8988T (cell line): ENCODE results near the gene CACNA2D1.

Experiments
- DNase-seq: peaks from one replicate; pipeline ENCODE4 v3.0.0; 2011

CACNA2D1 gene

DNA sequence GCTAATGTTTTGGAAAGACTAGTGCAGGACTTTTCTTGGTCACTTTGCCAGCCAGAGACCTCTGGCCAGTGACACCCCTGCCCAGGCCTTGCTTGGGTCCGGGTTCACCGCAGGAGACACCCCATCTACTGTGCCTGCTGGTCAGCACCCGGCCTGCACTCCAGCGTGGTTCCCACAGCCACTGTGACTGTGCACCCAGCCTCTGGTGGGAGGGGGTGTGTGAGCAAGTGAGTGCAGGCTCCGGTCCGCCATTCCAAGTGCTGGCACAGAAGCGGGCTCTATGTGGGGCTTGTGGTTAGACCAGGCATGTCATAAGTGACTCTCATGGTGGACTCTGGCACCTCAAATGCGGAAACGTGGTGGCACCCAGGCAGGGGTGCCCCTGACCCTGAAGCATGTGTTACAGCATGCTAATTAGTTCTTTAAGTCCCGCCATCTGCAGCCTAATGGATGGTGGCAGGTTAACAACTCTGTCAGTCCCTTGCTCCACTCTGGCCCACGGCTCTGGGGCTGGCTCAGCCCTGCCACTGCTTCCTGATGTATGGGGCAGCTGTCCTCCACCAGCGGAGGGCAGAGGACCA, 361.8 kb downstream of the CACNA2D1 start:
- DNase-seq, result no peak

DNA sequence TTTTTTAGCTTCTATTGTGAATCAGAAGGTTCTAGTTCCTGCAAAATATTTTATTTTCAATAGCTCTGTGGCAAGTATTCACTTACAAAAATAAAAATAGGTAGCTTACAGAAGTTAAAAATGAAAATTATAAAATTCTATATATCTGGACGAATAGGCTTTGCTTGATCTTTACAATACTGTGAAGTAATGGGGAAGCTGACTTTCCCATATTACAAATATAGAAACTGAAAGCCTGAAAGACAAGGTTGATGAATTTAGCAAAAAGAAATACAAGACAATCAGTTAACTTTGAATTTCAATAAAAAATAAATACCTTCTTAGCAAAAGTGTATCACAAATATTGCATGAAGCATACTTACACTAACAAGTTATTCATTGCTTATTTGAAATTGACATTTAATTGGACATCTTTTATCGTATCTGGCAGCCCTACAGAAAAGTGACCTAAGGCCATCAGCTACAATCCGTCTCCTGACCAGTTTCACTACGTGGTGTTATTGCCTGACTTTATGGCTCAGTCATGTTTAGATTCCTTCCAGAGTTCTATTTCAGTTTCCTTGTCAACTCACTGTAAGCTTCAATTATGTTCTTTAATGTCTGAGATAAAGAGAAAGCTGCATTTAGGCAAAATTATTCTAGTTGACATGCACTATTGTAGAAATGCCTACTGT, 363.2 kb downstream of the CACNA2D1 start:
- DNase-seq, result no peak

GRCh38 chr7:82079527-82079926, 364.1 kb downstream of the CACNA2D1 start:
- no peak for DNase-seq

- no peak for DNase-seq
Measured at GRCh38 chr7:82078807-82079206, 364.8 kb downstream of the CACNA2D1 start.

DNA sequence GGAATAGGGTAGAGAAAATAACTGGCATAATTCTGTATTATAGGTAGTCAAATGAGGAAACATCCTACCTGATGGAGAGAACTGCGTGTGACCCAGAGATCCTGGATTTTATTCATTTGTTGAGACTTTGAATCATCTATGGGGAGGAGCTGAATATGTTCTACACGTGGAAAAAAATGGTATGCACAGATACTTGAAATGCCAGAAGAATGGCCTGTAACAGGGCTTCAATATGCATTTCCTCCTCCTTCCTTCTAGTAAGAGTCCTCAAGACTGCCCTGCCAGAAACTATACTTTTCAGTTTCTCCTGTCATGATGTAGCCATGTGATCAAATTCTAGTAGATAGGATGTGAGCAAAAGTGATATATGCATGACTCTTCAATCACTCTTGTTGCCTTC, 372.1 kb downstream of the CACNA2D1 start:
- DNase-seq, result no peak

GRCh38 chr7:82067628-82068264, 375.8 kb downstream of the CACNA2D1 start:
- DNase-seq, result no peak

DNA sequence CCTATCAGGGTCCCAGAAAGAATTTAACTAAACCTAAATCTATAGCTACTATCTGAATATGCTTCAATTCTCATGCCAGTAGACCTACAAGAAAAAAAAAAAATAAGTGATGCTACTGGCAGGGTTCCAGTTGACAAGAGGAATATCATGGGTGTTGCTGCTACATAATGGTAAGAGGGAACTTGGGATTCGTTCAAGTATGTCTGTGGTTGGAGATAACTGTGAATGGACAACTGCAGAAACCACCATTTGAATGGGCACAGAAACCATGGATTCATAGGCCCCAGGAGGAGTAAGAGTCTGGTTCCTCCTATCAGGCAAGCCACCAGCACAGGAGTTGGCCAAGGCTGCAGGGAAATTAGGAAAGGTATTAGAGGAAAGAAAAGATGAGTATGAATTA, 386.1 kb downstream of the CACNA2D1 start:
- no peak for DNase-seq

- DNase-seq, result no peak
Measured at GRCh38 chr7:82056282-82056681, 387.3 kb downstream of the CACNA2D1 start.

- no peak for DNase-seq
Measured at GRCh38 chr7:82054544-82054943, 389.0 kb downstream of the CACNA2D1 start.

DNA sequence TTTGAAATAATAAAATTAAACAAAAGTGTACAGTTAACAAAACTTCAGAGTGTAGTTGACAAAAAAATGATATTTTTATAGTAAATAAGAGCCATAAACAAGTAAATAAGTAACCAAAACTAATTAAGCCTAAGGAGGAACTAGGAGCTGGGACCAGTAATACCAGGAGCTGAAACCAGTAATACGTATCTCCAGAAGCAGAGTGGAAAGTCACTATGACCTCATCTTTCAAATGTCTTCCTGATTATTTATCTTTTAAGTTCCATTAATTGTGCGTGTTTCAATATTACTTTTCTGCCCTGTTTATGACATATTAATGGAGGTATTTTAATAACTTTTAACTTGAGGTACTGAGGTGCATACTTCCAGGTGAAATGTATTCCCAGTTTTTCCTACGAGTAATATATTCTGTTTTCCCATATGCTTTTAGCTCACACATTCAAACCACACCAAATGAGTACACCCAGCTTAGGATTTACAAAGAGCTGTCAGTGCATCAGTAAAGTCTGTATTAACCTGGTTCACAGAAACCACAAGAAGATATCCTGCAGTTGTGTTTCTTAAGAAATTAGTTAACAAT, 390.0 kb downstream of the CACNA2D1 start:
- DNase-seq, result no peak

DNA sequence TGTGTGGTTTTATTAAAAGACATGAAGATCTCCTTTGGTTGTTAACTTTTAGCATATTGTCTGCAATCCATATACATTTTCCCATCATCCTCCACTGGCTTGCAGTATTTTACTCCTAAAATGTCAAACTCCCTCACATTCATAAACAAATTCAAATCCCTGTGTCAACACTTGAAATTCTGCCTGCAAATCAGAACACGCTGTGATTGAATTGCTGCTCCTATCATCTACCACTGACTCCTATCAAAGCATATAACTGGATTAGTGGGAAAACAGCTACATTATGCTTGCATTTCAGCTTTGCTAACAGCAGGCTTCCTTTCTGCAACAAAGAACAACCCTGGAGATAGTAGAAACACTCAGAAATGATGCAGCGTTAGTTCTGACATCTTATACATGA, 392.0 kb downstream of the CACNA2D1 start:
- DNase-seq, result no peak

DNA sequence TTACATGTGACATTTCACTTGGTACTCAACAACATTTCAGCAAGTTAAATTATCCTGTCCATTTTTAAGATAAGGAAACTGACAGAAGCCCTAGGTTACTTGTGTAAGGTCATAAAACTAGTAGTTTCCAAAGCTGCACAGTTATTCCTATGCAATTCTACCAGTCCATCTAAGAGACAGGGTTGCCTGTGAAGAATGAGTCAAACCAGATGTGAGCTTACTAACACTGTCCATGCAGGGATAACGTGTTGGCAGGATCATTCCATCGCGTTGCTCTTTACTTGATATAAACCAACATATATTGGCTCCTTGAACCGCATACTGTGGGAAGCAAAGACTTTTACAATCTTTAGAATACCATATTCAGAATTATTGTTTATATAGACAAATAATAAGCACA, 392.8 kb downstream of the CACNA2D1 start:
- no peak for DNase-seq

DNA sequence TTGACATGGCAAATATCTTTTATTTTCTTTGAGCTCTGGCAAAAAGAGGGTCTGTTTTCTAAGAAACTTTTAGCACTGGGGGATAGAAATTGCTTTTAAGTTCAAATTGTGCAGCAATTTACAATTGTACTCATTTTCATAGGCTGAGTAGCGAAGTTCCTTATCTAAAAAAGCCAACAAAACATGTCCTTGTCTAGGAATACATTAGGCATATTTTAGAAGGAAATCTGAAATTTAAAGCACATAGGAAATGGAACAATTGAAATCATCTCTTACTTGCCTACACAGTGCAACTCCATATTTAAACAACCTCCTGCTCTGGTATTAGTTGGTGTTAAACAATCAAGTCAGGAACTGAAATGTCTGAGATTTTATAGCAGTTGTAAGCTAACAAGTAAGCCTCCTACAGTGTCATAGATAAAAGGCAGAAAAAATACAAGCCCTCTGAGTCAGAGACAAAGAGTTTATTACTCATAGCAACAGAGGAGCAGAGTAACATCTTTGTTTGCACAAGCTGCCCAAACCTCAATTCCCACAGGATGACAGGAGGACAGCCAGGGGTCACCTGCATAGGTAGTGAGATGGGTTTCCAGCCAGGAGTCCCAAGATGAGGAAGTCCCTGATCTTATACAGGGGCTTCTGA, 393.6 kb downstream of the CACNA2D1 start:
- no peak for DNase-seq

DNA sequence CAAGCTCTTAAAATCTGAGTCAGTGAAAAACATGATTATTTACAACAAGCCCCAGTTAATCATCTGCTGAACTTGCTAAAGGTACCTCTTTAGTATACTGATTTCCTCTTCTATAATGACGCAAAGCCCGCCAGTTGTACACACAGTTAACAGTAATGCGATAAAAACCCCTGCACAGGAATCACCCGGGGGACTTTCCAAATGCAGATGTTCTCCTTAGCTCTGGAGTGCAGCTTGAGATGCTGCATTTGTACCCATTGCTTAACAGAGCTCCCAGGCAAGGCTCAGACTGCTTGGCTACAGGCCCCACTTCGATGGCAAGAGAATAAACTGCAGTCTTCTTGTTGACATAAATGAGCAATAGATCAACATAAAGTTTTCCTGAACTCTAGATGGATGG, 394.1 kb downstream of the CACNA2D1 start:
- DNase-seq, result no peak

- no peak for DNase-seq
Measured at GRCh38 chr7:82044497-82045080, 399.0 kb downstream of the CACNA2D1 start.

GRCh38 chr7:82039621-82040020, 404.0 kb downstream of the CACNA2D1 start:
- no peak for DNase-seq

GRCh38 chr7:82036146-82036886, 407.3 kb downstream of the CACNA2D1 start:
- no peak for DNase-seq

DNA sequence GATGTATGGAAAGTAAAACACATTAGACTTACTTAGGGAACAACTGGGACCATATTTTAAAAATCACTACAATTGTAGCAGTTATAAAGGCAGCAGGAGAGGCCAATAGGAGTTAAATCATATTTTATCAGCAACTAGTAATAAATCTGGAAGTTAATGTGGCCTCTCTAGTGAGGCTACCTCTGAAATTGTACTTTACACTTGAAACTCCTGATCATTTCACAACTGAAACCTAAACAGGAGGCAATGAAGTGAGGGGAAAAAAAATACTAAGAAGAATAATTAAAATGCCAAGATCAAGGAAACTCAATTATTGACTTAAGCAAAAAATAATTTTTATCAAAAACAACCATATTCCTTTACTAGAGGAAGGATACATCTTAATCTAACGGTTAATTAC, 408.1 kb downstream of the CACNA2D1 start:
- no peak for DNase-seq

DNA sequence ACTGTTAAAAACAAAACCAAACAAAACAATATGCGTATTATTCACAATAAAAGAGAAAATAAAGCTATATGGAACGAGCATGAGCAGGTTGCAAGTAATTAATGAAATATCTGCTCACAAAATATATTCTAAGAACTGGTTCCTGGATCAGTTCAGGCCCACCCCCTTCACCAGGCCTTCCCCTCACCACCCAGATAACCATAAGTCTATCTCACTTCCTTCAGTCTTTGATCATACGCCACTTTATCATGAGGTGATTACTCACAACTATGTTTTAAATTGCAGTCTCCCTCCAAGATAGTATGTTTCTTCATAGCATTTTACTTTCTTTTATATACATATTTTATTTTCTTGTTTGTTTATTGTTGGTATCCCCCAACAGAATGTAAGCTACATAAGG, 410.7 kb downstream of the CACNA2D1 start:
- no peak for DNase-seq

DNA sequence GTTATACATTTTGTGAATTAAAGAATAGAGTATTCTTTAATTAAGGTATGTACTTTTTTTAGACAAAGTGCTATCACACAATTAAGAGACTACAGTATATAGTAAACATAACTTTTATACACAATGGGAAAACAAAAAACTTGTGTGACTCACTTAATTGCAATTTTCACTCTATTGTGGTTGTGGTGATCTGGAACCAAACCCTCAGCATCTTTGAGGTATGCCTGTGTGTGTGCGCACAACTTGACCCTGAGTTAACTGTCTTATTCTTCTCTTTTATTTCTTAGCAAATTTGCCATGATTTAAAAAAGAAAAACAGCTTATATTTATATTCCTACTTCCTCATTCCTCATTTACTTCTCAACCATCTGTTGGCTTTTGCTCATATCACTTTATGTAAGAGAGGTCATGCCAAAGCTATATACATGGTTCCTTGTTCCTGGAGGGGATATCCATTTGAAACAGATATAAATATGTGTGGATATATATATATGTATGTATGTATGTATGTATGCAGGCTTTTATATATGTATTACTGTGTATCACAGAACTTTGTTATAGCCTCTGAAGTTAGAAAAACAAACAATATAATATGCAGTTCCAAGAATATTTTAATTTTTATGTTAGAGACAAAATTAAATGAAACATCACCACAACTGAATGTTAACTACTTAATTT, 414.2 kb downstream of the CACNA2D1 start:
- DNase-seq, result no peak

DNA sequence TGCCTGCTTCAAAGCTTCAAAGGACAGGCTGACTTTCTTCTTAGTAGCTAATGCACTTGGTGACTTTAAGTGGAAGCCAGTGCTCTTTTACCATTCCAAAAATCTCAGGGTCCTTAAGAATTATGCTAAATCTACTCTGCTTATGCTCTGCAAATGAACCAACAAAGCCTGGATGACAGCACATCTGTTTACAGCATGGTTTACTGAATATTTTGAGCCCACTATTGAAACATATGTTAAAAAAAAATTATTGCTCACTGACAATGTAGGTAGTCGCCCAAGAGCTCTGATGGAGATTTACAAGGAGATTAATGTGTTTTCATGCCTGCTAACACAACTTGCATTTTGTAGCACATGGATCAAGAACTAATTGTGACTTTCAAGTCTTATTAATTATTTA, 415.5 kb downstream of the CACNA2D1 start:
- DNase-seq, result no peak

GRCh38 chr7:82021713-82022112, 421.9 kb downstream of the CACNA2D1 start:
- no peak for DNase-seq
